Endothelial cell of umbilical vein (primary cell): Measurements from ENCODE around the gene PGLYRP4. TPM values are rescaled to one million over a fixed set of nuclear protein-coding genes. Genes with fewer than 3 reads are reported as not detected.

ENCODE experiments used
- BruUV-seq: library from RNA; stranded (reverse); fragments of 400-500 nt; replicated peaks from 2 replicates; lab custom pipeline; 2021; lab: Mats Ljungman, UMichigan
- CTCF ChIA-PET: fragments of 300-600, 350-600 bp; sonication (Branson Sonifier 250); formaldehyde crosslinking; loops from one replicate; lab custom pipeline; 2021; ENCODE audit warnings: antibody characterized with exemption, inconsistent platforms; lab: Charles Lee
- POLR2A ChIA-PET: fragments of 300-600, 350-600 bp; sonication (Branson Sonifier 250); formaldehyde crosslinking; loops from one replicate; lab custom pipeline; 2021; ENCODE audit warnings: antibody characterized with exemption, inconsistent platforms; lab: Charles Lee
- DNase-seq: peaks from one replicate; pipeline ENCODE4 v3.0.0-alpha.2; 2011; ENCODE audit warnings: low read depth, low spot score
- FAIRE-seq: peaks from 2 replicates; lab custom pipeline; 2011; peaks lifted over from hg19 to GRCh38; lab: Jason Lieb, UNC
- H2AFZ ChIP-seq: 2 replicates; pipeline ENCODE4 v1.6.0; 2012; ENCODE audit warnings: low read depth, low read length, control low read depth, inconsistent platforms
- H3K27ac ChIP-seq: 2 replicates; pipeline ENCODE4 v1.5.1; 2011; ENCODE audit warnings: low read depth, mild to moderate bottlenecking, control low read depth, low read length, moderate library complexity; ENCODE audit not compliant: insufficient read depth
- H3K27me3 ChIP-seq, 2 experiments: 2 replicates each; pipeline versions ENCODE4 v1.6.0 to v1.6.1; 2011; ENCODE audit warnings: low read length in 2 of 2, mixed read lengths in 1 of 2; ENCODE audit not compliant: control insufficient read depth in 2 of 2, insufficient read depth in 2 of 2
- H3K36me3 ChIP-seq, 2 experiments: 2 replicates in 1 of 2; 3 replicates in 1 of 2; pipeline ENCODE4 v1.5.1; 2011; ENCODE audit warnings: low read length in 2 of 2, mild to moderate bottlenecking in 1 of 2, moderate library complexity in 1 of 2; ENCODE audit not compliant: control insufficient read depth in 2 of 2, insufficient read depth in 2 of 2; ENCODE audit errors: extremely low read depth in 1 of 2
- H3K4me1 ChIP-seq: 3 replicates; pipeline ENCODE4 v1.5.1; 2011; ENCODE audit warnings: mild to moderate bottlenecking, low read length; ENCODE audit not compliant: control insufficient read depth, insufficient read depth; ENCODE audit errors: extremely low read depth
- H3K4me2 ChIP-seq: 2 replicates; pipeline ENCODE4 v1.6.1; 2011; ENCODE audit warnings: low read length, control low read depth, mixed read lengths; ENCODE audit not compliant: insufficient read depth
- H3K4me3 ChIP-seq, 3 experiments: fragments of 200-600 bp in 1 of 3; sonication (generic), shearing (Covaris generic) in 1 of 3; replicated peaks in 1 of 3; 2 replicates each; pipeline ENCODE4 v1.5.1; 2011 to 2016; ENCODE audit warnings: control low read depth in 3 of 3, low read length in 3 of 3, mild to moderate bottlenecking in 2 of 3, inconsistent platforms in 1 of 3, low read depth in 1 of 3, moderate library complexity in 1 of 3; ENCODE audit not compliant: insufficient read depth in 1 of 3
- H3K79me2 ChIP-seq: 2 replicates; pipeline ENCODE4 v1.6.0; 2012; ENCODE audit warnings: low read length, inconsistent platforms; ENCODE audit not compliant: control insufficient read depth, insufficient read depth
- H3K9ac ChIP-seq: replicated peaks from 2 replicates; pipeline ENCODE3; 2011; ENCODE audit warnings: low read length, control low read depth; ENCODE audit not compliant: insufficient read depth; ENCODE audit errors: extremely low read depth
- H3K9me1 ChIP-seq: replicated peaks from 3 replicates; pipeline ENCODE4 v1.6.0; 2011; ENCODE audit warnings: mild to moderate bottlenecking, low read length; ENCODE audit not compliant: control insufficient read depth, insufficient read depth; ENCODE audit errors: extremely low read depth
- H3K9me3 ChIP-seq: replicated peaks from 2 replicates; pipeline ENCODE4 v1.5.1; 2012; ENCODE audit warnings: low read length, inconsistent platforms; ENCODE audit not compliant: control insufficient read depth, insufficient read depth
- H4K20me1 ChIP-seq: replicated peaks from 2 replicates; pipeline ENCODE3; 2011; ENCODE audit warnings: mild to moderate bottlenecking, low read length; ENCODE audit not compliant: control insufficient read depth, insufficient read depth; ENCODE audit errors: extremely low read depth
- FOS ChIP-seq: IDR thresholded peaks from 2 replicates; pipeline ENCODE4 v1.6.1; 2011; ENCODE audit warnings: mild to moderate bottlenecking, low read length, moderate library complexity, borderline replicate concordance; ENCODE audit not compliant: insufficient read depth
- GATA2 ChIP-seq: IDR thresholded peaks from 2 replicates; pipeline ENCODE4 v1.7.0; 2011; ENCODE audit warnings: low read depth, mild to moderate bottlenecking, moderate library complexity, mixed read lengths, low read length; ENCODE audit not compliant: insufficient read length, insufficient read depth
- JUN ChIP-seq: IDR thresholded peaks from 2 replicates; pipeline ENCODE4 v1.6.1; 2011; ENCODE audit warnings: borderline replicate concordance, low read depth; ENCODE audit not compliant: insufficient read length, insufficient read depth
- POLR2A ChIP-seq: IDR thresholded peaks from 2 replicates; pipeline ENCODE4 v1.6.1; 2012; ENCODE audit warnings: low read depth, mild to moderate bottlenecking, control low read depth, low read length
- dilution Hi-C: fragments of 300-500 bp; cut with MboI; formaldehyde crosslinking; loops from one replicate; pipeline ENCODE4 v1.15.0; 2019; ENCODE audit warnings: low sequenced_read_pairs; ENCODE audit not compliant: extremely low pct_ligation_motif_present
- intact Hi-C: fragments of 100-400 bp; cut with micrococcal nuclease; formaldehyde crosslinking; loops from one replicate; pipeline ENCODE4 v1.10.0; 2022
- polyA plus RNA-seq, 4 experiments: library from polyadenylated mRNA; depleted of rRNA in 3 of 4; stranded (reverse) in 3 of 4; unstranded in 1 of 4; fragments of >200 nt; gene quantifications; 2 replicates each; pipeline versions ENCODE4 v1.2.1 to v1.2.3, GENCODE V29; 2011 to 2012; ENCODE audit warnings: missing spikeins in 1 of 4
- total RNA-seq: library from RNA; stranded (reverse); gene quantifications from 2 replicates; pipeline ENCODE4 v1.2.3, GENCODE V29; 2021
- TF ChIP-seq, protein P1 (sequence below): IDR thresholded peaks from 2 replicates; pipeline ENCODE4 v1.6.1; 2011; ENCODE audit not compliant: insufficient read depth, insufficient read length
- TF ChIP-seq, protein P2 (sequence below), 2 donors: IDR thresholded peaks; 1 replicate in 1 of 2; 2 replicates in 1 of 2; pipeline ENCODE4 v1.5.1; 2011; ENCODE audit warnings: low read length in 2 of 2, mild to moderate bottlenecking in 2 of 2, moderate library complexity in 2 of 2, control low read depth in 1 of 2, inconsistent platforms in 1 of 2, low read depth in 1 of 2; ENCODE audit not compliant: insufficient read depth in 1 of 2; ENCODE audit errors: extremely low read depth in 1 of 2

PGLYRP4 gene
- total and polyA plus RNA-seq, 2 donors (not counting 3 experiments of a cell fraction or from before 2014, with no cell fraction given) = not detected

DNA sequence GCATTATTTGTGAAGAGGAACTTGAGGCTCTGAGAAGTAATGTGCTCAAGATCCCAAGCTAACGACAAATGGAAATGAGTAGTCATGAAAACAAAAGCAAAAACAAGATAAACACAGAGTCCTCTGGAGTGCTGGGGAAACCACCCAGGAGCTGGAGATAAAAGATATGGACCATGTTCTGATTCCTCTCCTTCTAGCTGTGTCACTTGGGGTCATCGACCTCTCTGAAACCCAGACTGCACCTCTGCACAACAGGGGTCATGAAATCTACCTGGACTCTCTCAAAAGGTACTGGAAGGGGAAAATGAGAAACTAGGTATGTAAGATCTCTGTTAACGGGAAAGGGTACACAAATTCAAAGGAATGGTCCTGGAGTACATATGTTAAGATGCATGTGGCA is 6.5 kb downstream of the PGLYRP4 start:
- Histone ChIP-seq H4K20me1 (no peaks in the 10 kb centered on the region), H3K4me2 (no peak overlapping the region), H3K36me3 (no peaks in the 10 kb centered on the region), H3K27ac (no peak overlapping the region), H3K27me3 (peaks cover 2 to 3% of the 10 kb centered on the region in 2 experiments), H2AFZ (no peak overlapping the region), H3K4me3 (no peak overlapping the region), H3K79me2 (no peaks in the 10 kb centered on the region), H3K4me1 (no peaks in the 10 kb centered on the region), H3K9me3 (no peaks in the 10 kb centered on the region), H3K9me1 (no peaks in the 10 kb centered on the region), H3K9ac (no peak overlapping the region)
- dilution Hi-C loops = no loop called here
- intact Hi-C loops = no loop called here
- BruUV-seq = no TSS peak
- TF ChIP-seq JUN (no peak), FOS (no peak), GATA2 (no peak), POLR2A (no peak)
- TF ChIP-seq, protein P1, sequence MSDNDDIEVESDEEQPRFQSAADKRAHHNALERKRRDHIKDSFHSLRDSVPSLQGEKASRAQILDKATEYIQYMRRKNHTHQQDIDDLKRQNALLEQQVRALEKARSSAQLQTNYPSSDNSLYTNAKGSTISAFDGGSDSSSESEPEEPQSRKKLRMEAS = no peak
- TF ChIP-seq, protein P2, sequence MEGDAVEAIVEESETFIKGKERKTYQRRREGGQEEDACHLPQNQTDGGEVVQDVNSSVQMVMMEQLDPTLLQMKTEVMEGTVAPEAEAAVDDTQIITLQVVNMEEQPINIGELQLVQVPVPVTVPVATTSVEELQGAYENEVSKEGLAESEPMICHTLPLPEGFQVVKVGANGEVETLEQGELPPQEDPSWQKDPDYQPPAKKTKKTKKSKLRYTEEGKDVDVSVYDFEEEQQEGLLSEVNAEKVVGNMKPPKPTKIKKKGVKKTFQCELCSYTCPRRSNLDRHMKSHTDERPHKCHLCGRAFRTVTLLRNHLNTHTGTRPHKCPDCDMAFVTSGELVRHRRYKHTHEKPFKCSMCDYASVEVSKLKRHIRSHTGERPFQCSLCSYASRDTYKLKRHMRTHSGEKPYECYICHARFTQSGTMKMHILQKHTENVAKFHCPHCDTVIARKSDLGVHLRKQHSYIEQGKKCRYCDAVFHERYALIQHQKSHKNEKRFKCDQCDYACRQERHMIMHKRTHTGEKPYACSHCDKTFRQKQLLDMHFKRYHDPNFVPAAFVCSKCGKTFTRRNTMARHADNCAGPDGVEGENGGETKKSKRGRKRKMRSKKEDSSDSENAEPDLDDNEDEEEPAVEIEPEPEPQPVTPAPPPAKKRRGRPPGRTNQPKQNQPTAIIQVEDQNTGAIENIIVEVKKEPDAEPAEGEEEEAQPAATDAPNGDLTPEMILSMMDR (IDR thresholded peaks at IDR 0.05; ENCODE audit: extremely low read depth in 1 of 2, insufficient read depth in 1 of 2, low read depth in 1 of 2, low read length in 2 of 2) = no peak
- ChIA-PET CTCF (no interaction called here), POLR2A (no interaction called here)
- FAIRE-seq = no peak
- DNase-seq = no peak
